Kidney epithelial cell (primary cell): ENCODE results near the gene TMEM178B. TPM values are rescaled to one million over a fixed set of nuclear protein-coding genes. Genes with fewer than 3 reads are reported as not detected.
"Not testable (repeated sequence)": the region's sequence is repeated elsewhere in the genome, so short reads cannot be mapped to it uniquely, and the experiment has no call there.

Experiments
- DNase-seq: peaks from one replicate; pipeline ENCODE4 v3.0.0-alpha.2; 2010; ENCODE audit warnings: low read depth
- H3K27me3 ChIP-seq: 2 replicates; pipeline ENCODE4 v1.6.0; 2011; ENCODE audit warnings: low read length; ENCODE audit not compliant: control insufficient read depth, insufficient read depth
- H3K36me3 ChIP-seq: 2 replicates; pipeline ENCODE4 v1.5.1; 2011; ENCODE audit warnings: low read length; ENCODE audit not compliant: control insufficient read depth, insufficient read depth
- H3K4me3 ChIP-seq: 2 replicates; pipeline ENCODE4 v1.5.1; 2011; ENCODE audit warnings: low read depth, mild to moderate bottlenecking, control low read depth, low read length
- total RNA-seq: library from RNA; depleted of rRNA; stranded (reverse); fragments of >200 nt; gene quantifications from 2 replicates; pipeline ENCODE4 v1.2.3, GENCODE V29; 2015
- TF ChIP-seq, protein P1 (sequence below): IDR thresholded peaks from 2 replicates; pipeline ENCODE4 v1.5.1; 2011; ENCODE audit warnings: mild to moderate bottlenecking, moderate library complexity, low read length, control low read depth, inconsistent platforms; ENCODE audit not compliant: insufficient read depth, poor library complexity, severe bottlenecking

TMEM178B gene
- total RNA-seq, 1 donor from 2014 or later, result 9.7 TPM

DNA sequence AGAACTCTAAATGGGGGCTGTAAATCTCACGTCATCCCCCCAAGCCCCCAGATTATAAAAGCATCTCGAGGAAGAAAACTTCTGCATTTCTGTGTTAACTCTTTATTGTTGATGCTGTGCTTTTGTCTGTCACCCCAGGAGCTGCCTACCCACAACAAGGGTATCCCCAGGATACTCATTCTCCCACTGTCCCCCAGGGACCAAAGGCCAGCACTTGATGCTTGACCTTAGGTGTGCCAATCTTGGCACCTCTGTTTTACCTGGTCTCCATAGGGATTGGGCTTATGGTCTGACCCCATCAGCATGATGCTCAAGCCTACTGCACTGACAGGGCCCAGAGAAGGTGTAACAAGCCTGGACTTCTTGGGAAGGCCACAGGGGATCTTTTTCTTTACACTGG, 251.4 kb downstream of the TMEM178B start:
- H3K4me3 ChIP-seq, result no peak overlapping the region
- TF ChIP-seq, protein P1, sequence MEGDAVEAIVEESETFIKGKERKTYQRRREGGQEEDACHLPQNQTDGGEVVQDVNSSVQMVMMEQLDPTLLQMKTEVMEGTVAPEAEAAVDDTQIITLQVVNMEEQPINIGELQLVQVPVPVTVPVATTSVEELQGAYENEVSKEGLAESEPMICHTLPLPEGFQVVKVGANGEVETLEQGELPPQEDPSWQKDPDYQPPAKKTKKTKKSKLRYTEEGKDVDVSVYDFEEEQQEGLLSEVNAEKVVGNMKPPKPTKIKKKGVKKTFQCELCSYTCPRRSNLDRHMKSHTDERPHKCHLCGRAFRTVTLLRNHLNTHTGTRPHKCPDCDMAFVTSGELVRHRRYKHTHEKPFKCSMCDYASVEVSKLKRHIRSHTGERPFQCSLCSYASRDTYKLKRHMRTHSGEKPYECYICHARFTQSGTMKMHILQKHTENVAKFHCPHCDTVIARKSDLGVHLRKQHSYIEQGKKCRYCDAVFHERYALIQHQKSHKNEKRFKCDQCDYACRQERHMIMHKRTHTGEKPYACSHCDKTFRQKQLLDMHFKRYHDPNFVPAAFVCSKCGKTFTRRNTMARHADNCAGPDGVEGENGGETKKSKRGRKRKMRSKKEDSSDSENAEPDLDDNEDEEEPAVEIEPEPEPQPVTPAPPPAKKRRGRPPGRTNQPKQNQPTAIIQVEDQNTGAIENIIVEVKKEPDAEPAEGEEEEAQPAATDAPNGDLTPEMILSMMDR, result no peak
- DNase-seq, result no peak

DNA sequence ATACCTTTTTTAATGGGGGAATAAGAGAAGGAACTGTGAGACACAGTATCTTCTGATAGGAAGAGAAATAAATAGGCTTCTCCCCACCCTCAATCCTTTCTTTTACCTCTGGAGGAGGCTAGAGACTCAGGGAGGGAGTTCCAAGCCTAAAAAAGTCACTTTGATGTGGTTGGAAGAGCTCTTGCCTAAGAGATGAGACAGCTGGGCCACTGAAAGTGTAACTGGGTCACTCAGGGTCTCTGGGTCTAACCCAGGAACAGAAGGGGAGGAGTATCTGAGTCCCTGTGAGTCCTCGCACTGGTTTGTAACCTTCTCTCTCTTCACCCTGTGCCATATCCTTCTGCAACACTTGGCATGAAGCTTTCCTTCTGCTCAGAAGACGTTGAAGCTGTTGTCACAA, 254.4 kb downstream of the TMEM178B start:
- DNase-seq, result no peak
- Histone ChIP-seq H3K27me3 (no peaks in the 10 kb centered on the region), H3K36me3 (no peaks in the 10 kb centered on the region), H3K4me3 (no peak overlapping the region)
- TF ChIP-seq, protein P1, result no peak

More for the DNA sequence above, 251.4 kb downstream of the TMEM178B start:
- Histone ChIP-seq H3K27me3 (no peaks in the 10 kb centered on the region), H3K36me3 (no peaks in the 10 kb centered on the region)

DNA sequence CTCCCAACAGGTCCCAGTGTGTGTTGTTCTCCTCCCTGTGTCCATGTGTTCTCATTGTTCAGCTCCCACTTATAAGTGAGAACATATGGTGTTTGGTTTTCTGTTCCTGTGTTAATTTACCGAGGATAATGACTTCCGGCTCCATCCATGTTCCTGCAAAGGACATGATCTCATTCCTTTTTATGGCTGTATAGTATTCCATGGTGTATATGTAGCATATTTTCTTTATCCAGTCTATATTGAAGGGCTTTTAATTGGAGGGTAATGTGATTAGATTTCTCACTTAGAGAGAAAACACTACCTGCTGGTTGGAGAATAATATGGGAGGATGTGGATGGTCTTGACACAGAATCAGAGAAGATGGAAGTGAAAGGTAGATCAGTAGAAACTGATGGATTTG, 256.4 kb downstream of the TMEM178B start:
- H3K4me3 ChIP-seq, H3K27me3 ChIP-seq, DNase-seq, H3K36me3 ChIP-seq: not testable (repeated sequence)

DNA sequence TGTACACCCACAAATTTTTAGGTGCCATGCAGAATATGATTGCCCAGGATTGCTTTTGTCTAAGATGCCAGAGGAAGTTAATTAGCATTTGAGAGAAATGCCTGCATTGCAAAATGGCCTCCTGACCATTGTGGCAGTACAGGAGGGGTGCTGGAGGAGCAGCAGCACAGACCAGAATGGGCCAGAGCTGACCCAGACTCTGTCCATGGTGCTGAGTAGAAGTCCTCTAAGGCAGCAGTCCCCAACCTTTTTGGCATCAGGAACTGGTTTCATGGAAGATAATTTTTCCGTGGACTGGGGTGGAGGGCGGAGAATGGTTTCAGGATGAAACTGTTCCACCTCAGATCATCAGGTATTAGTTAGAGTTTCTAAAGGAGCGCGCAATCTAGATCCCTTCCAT, 259.6 kb downstream of the TMEM178B start:
- DNase-seq, result no peak
- H3K4me3 ChIP-seq, result no peak overlapping the region

DNA sequence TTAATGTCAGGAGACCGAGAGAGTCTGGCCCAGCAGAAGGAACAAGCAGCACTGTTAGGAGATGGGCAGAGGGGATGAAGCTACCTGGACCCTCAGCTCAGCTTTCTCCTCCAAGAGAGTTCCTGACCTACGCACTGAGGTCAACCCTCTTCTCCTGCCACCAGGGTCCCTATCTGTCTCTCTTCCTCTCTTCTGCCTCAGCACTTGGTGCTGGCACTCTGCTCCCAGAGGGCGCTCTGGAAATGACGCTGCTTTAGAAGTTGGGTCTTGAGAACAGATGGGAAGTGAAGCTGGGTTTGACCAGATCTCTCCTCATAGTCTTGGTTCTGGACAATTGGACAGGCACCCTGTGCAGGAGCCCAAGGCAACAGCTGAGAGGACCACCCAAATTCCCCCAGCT, 261.3 kb downstream of the TMEM178B start:
- Histone ChIP-seq H3K4me3 (no peak overlapping the region), H3K27me3 (no peaks in the 10 kb centered on the region), H3K36me3 (no peaks in the 10 kb centered on the region)
- DNase-seq, result no peak
- TF ChIP-seq, protein P1, result no peak

More for the DNA sequence above, 259.6 kb downstream of the TMEM178B start:
- Histone ChIP-seq H3K36me3 (no peaks in the 10 kb centered on the region), H3K27me3 (no peaks in the 10 kb centered on the region)
- TF ChIP-seq, protein P1, result no peak

DNA sequence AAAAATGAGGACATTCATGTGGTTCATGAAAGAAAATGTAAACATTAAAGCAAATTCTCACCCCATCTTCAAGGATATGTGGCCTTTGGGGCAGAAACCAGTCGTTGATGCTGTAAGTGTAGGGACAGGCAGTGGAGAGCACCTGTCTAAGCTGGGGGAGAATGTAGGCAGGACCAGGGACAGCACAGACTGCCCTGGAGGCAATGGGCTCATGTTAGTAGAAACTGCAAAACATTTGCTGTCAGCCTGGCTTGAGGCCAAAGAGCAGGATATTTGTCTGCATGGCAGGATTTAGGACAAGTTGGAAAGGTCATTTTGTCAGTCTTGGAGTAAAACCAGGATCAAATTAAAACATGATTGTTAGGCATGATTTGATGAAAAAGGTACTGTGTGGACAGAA, 265.7 kb downstream of the TMEM178B start:
- TF ChIP-seq, protein P1, result no peak
- Histone ChIP-seq H3K4me3 (no peak overlapping the region), H3K36me3 (no peaks in the 10 kb centered on the region), H3K27me3 (no peaks in the 10 kb centered on the region)
- no peak for DNase-seq
